Natural killer cell (primary cell): ENCODE data around the gene IYD. TPM values are rescaled to one million over a fixed set of nuclear protein-coding genes. Genes with fewer than 3 reads are reported as not detected.
"Not testable (repeated sequence)": the region's sequence is repeated elsewhere in the genome, so short reads cannot be mapped to it uniquely, and the experiment has no call there.

Source experiments
- ATAC-seq, 3 donors: fragments of 150-1000 bp in 2 of 3; fragments of 200-7000 bp in 1 of 3; cut with Tn5 transposase; 1 replicate in 1 of 3; 2 replicates in 2 of 3; pipeline ENCODE4 v1.10.0; 2021; ENCODE audit warnings: mild to moderate bottlenecking in 2 of 3, moderate library complexity in 2 of 3
- DNase-seq, 2 donors: peaks; one replicate each; pipeline versions ENCODE4 v3.0.0 to v3.0.0-alpha.2; 2013 to 2021; ENCODE audit warnings: mixed read lengths in 1 of 2
- H3K27ac ChIP-seq: one replicate; pipeline ENCODE4 v1.5.1; 2013; ENCODE audit warnings: mild to moderate bottlenecking, low read length
- H3K27me3 ChIP-seq: one replicate; pipeline ENCODE4 v1.6.1; 2013; ENCODE audit warnings: low read length; ENCODE audit not compliant: control insufficient read depth, insufficient read depth
- H3K36me3 ChIP-seq: one replicate; pipeline ENCODE4 v1.6.1; 2013; ENCODE audit warnings: low read length; ENCODE audit not compliant: control insufficient read depth, insufficient read depth
- H3K4me1 ChIP-seq: one replicate; pipeline ENCODE4 v1.6.1; 2013; ENCODE audit warnings: low read length; ENCODE audit not compliant: control insufficient read depth, insufficient read depth
- H3K4me3 ChIP-seq: one replicate; pipeline ENCODE4 v1.5.1; 2013; ENCODE audit warnings: low read length
- H3K9me3 ChIP-seq: one replicate; pipeline ENCODE4 v1.6.1; 2013; ENCODE audit warnings: low read length; ENCODE audit not compliant: control insufficient read depth, insufficient read depth
- H3K27ac Mint-ChIP-seq, 2 donors: one replicate each; pipeline ENCODE4 v1.8.0; 2022; ENCODE audit warnings: mild to moderate bottlenecking in 2 of 2, mixed read lengths in 2 of 2, moderate library complexity in 1 of 2
- H3K27me3 Mint-ChIP-seq, 2 donors: one replicate each; pipeline ENCODE4 v1.8.0; 2022; ENCODE audit warnings: low read depth in 2 of 2, mixed read lengths in 2 of 2
- H3K36me3 Mint-ChIP-seq: one replicate; pipeline ENCODE4 v1.8.0; 2022; ENCODE audit warnings: mixed read lengths
- H3K4me1 Mint-ChIP-seq, 2 donors: one replicate each; pipeline ENCODE4 v1.8.0; 2022; ENCODE audit warnings: mixed read lengths in 2 of 2
- H3K4me3 Mint-ChIP-seq: one replicate; pipeline ENCODE4 v1.8.0; 2022; ENCODE audit warnings: mild to moderate bottlenecking, moderate library complexity, mixed read lengths
- H3K9me3 Mint-ChIP-seq, 2 donors: one replicate each; pipeline ENCODE4 v1.8.0; 2022; ENCODE audit warnings: mixed read lengths in 2 of 2
- WGBS: methylation state at CpG from one replicate; pipeline ENCODE4 v1.1.7; 2013; ENCODE audit warnings: missing lambda C conversion rate; ENCODE audit not compliant: insufficient coverage; 5-methylcytosine and 5-hydroxymethylcytosine counted together
- intact Hi-C: fragments of 100-400 bp; cut with micrococcal nuclease; formaldehyde crosslinking; loops from one replicate; pipeline ENCODE4 v1.14.2; 2022
- total RNA-seq, 4 donors: library from RNA; stranded (reverse); fragments of 120-200 nt in 1 of 4; gene quantifications; one replicate each; pipeline versions ENCODE4 v1.2.3 to v1.2.4, GENCODE V29; 2013 to 2022
- TF ChIP-seq, protein P1 (sequence below): fragments of 200-600 bp; IDR thresholded peaks from one replicate; pipeline ENCODE4 v1.8.0; 2022; ENCODE audit warnings: antibody characterized with exemption

IYD gene
- total RNA-seq, 3 donors from 2014 or later (not counting 1 experiment from before 2014, with no cell fraction given), result not detected

DNA sequence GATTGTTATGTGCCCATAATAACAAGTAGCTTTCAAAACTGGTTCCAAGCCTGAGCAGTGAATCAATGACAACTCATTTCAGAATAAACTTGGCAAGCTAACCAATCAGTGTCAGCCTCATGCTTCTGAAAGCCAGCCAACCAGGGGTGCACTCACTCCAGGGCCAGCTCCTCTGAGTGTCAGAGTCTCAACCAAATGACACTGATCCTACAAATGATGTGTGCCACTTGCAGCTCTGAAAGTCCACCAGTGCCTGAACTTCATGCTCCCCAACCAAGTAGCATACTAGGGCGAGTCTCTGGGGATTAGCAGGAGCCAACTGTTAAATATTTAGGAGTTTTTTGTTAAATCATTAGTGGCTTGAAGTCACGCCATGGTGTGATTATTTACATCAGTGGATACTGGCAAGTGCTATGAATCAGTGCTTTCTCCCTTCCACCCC lies 4.5 kb downstream of the IYD start:
- no peaks in the 10 kb centered on the region for H3K36me3 ChIP-seq
- H3K27ac ChIP-seq, result no peak overlapping the region
- intact Hi-C loops, result no loop called here
- H3K4me1 Mint-ChIP-seq, result no peaks in the 10 kb centered on the region
- ATAC-seq (no peak), DNase-seq (no peak)
- H3K4me3 ChIP-seq, result no peak overlapping the region
- peaks cover 0 to 6% of the 10 kb centered on the region in 2 donors for H3K27me3 Mint-ChIP-seq
- no peaks in the 10 kb centered on the region for H3K36me3 Mint-ChIP-seq
- no CpG with 5 or more reads among the region's 2 CpGs for WGBS
- H3K27me3 ChIP-seq, result no peaks in the 10 kb centered on the region
- no peaks in the 10 kb centered on the region for H3K9me3 Mint-ChIP-seq
- TF ChIP-seq, protein P1, sequence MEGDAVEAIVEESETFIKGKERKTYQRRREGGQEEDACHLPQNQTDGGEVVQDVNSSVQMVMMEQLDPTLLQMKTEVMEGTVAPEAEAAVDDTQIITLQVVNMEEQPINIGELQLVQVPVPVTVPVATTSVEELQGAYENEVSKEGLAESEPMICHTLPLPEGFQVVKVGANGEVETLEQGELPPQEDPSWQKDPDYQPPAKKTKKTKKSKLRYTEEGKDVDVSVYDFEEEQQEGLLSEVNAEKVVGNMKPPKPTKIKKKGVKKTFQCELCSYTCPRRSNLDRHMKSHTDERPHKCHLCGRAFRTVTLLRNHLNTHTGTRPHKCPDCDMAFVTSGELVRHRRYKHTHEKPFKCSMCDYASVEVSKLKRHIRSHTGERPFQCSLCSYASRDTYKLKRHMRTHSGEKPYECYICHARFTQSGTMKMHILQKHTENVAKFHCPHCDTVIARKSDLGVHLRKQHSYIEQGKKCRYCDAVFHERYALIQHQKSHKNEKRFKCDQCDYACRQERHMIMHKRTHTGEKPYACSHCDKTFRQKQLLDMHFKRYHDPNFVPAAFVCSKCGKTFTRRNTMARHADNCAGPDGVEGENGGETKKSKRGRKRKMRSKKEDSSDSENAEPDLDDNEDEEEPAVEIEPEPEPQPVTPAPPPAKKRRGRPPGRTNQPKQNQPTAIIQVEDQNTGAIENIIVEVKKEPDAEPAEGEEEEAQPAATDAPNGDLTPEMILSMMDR, result no peak
- no peak overlapping the region for H3K27ac Mint-ChIP-seq
- H3K9me3 ChIP-seq, result no peaks in the 10 kb centered on the region
- no peak overlapping the region for H3K4me3 Mint-ChIP-seq
- no peaks in the 10 kb centered on the region for H3K4me1 ChIP-seq

DNA sequence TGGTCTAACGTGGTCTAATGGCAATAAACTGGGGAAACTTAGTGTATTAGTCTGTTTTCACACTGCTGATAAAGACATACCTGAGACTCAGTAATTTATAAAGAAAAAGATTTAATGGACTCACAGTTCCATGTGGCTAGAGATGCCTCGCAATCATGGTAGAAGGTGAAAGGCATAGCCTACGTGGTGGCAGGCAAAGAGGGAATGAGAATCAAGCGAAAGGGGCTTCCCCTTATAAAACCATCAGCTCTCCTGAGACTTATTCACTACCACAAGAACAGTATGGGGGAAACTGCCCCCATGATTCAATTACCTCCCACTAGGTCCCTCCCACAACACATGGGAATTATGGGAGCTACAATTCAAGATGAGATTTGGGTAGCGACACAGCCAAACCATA lies 5.5 kb downstream of the IYD start:
- H3K27ac ChIP-seq, H3K4me1 ChIP-seq, ATAC-seq, H3K9me3 ChIP-seq, H3K27me3 Mint-ChIP-seq, H3K4me1 Mint-ChIP-seq, H3K4me3 ChIP-seq, DNase-seq, intact Hi-C loops, H3K27me3 ChIP-seq, H3K36me3 ChIP-seq, H3K36me3 Mint-ChIP-seq, H3K9me3 Mint-ChIP-seq, H3K4me3 Mint-ChIP-seq, H3K27ac Mint-ChIP-seq: not testable (repeated sequence)
- 29% methylated on average over 3 of the region's 5 CpGs for WGBS

DNA sequence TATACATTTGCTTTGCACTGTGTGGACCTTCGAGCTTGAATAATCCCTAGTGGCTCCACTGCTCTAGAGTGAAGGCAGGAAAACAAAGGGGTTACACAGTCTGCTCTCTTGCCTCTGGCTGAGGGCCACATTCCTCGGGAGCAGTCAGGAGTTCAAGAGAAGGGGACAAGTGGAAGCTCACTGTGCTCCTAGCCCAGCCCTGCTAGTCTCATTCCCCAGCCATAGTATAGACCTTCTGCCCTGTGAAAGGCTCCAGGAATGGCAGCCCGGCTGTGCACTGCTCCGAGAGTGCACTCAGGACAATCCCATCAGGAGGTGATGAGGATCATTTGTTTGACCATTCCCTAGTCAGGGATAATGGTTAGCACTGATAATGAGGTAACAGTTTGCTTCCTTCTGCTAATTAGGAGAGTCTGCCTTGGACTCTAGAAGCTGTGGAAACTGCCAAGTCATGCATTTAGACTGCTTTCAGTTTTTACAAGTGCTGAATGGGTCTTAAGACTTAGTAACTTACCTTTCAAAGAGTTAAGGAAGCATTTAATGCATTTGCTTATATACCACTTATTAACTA lies 8.5 kb downstream of the IYD start:
- H3K27ac Mint-ChIP-seq, result no peak overlapping the region
- TF ChIP-seq, protein P1, result no peak
- Histone ChIP-seq H3K9me3 (no peaks in the 10 kb centered on the region), H3K36me3 (no peaks in the 10 kb centered on the region), H3K27ac (no peak overlapping the region), H3K4me1 (no peaks in the 10 kb centered on the region), H3K4me3 (no peak overlapping the region), H3K27me3 (no peaks in the 10 kb centered on the region)
- peaks cover 16% of the 10 kb centered on the region in 2 donors for H3K27me3 Mint-ChIP-seq
- H3K9me3 Mint-ChIP-seq, result no peaks in the 10 kb centered on the region
- intact Hi-C loops, result no loop called here
- 43% methylated on average over 4 of the region's 4 CpGs for WGBS
- H3K4me3 Mint-ChIP-seq, result no peak overlapping the region
- H3K36me3 Mint-ChIP-seq, result no peaks in the 10 kb centered on the region
- DNase-seq (no peak), ATAC-seq (peak in 1 of 3 donors; percentile 21)
- H3K4me1 Mint-ChIP-seq, result no peaks in the 10 kb centered on the region

DNA sequence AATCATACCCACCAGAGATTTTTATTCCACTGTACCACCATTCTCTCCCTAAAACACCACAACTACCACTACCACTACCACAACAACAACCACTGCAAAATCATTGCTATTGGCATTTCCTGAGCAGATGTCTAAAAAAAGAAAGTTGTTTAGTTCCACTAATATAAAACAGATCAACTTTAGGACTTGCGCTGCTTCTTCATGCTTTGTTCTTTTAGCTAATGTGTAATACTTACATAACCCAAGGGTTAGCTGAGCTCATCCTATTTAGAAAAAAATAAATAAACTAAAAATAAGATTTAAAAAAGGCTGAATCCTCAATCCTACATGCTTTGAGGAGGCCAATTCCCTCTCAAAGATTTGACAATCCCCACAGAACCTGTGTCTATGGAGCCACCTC lies 11.4 kb downstream of the IYD start:
- no peaks in the 10 kb centered on the region for H3K36me3 Mint-ChIP-seq
- no peak overlapping the region for H3K4me3 ChIP-seq
- ATAC-seq, result no peak

More for the DNA sequence above, 11.4 kb downstream of the IYD start:
- Histone ChIP-seq H3K4me1 (no peaks in the 10 kb centered on the region), H3K9me3 (no peaks in the 10 kb centered on the region), H3K27ac (no peak overlapping the region), H3K27me3 (no peaks in the 10 kb centered on the region), H3K36me3 (no peaks in the 10 kb centered on the region)
- no peak overlapping the region for H3K4me3 Mint-ChIP-seq
- peaks cover 14 to 33% of the 10 kb centered on the region in 2 donors for H3K27me3 Mint-ChIP-seq
- intact Hi-C loops, result no loop called here
- no peaks in the 10 kb centered on the region for H3K4me1 Mint-ChIP-seq
- H3K27ac Mint-ChIP-seq, result no peak overlapping the region
- WGBS, result 80% methylated on average over 1 of the region's 1 CpG
- TF ChIP-seq, protein P1, result no peak
- no peaks in the 10 kb centered on the region for H3K9me3 Mint-ChIP-seq
- DNase-seq, result no peak
